Duodenal mucosa (tissue), 2 donors: ENCODE results near the gene ARMC2.

Experiments
- H3K27ac ChIP-seq: one replicate; pipeline ENCODE4 v1.7.0; 2013; ENCODE audit warnings: low read depth, low read length
- H3K27me3 ChIP-seq, 2 donors: one replicate each; pipeline ENCODE4 v1.7.0; 2013; ENCODE audit warnings: low read length in 2 of 2, control low read depth in 1 of 2; ENCODE audit not compliant: insufficient read depth in 2 of 2, control insufficient read depth in 1 of 2
- H3K36me3 ChIP-seq, 2 donors: one replicate each; pipeline ENCODE4 v1.7.0; 2013; ENCODE audit warnings: low read length in 2 of 2, control low read depth in 1 of 2; ENCODE audit not compliant: insufficient read depth in 2 of 2, control insufficient read depth in 1 of 2
- H3K4me1 ChIP-seq, 2 donors: one replicate each; pipeline ENCODE4 v1.7.0; 2013; ENCODE audit warnings: low read length in 2 of 2, control low read depth in 1 of 2; ENCODE audit not compliant: insufficient read depth in 2 of 2, control insufficient read depth in 1 of 2
- H3K4me3 ChIP-seq, 2 donors: one replicate each; pipeline ENCODE4 v1.7.0; 2013; ENCODE audit warnings: low read length in 2 of 2, low read depth in 1 of 2
- H3K9ac ChIP-seq, 2 donors: one replicate each; pipeline ENCODE4 v1.7.0; 2013; ENCODE audit warnings: low read length in 2 of 2, low read depth in 1 of 2
- H3K9me3 ChIP-seq, 2 donors: one replicate each; pipeline ENCODE4 v1.7.0; 2013; ENCODE audit warnings: low read length in 2 of 2, control low read depth in 1 of 2; ENCODE audit not compliant: control insufficient read depth in 1 of 2

Gene ARMC2

GRCh38 chr6:108946695-108947094, 98.5 kb downstream of the ARMC2 start:
- H3K27me3 ChIP-seq, result no peaks in the 10 kb centered on the region

GRCh38 chr6:108947114-108947854, 99.1 kb downstream of the ARMC2 start:
- Histone ChIP-seq H3K9ac (no peak overlapping the region), H3K4me3 (no peak overlapping the region), H3K27me3 (no peaks in the 10 kb centered on the region), H3K9me3 (no peaks in the 10 kb centered on the region), H3K36me3 (no peaks in the 10 kb centered on the region), H3K4me1 (peaks cover 31 to 41% of the 10 kb centered on the region in 2 donors), H3K27ac (peak overlapping the region; percentile 47)

More at GRCh38 chr6:108946695-108947094, 98.5 kb downstream of the ARMC2 start:
- H3K36me3 ChIP-seq, result no peaks in the 10 kb centered on the region
- no peak overlapping the region for H3K9ac ChIP-seq
- peak overlapping the region; percentile 47 for H3K27ac ChIP-seq
- no peaks in the 10 kb centered on the region for H3K9me3 ChIP-seq
- no peak overlapping the region for H3K4me3 ChIP-seq
- H3K4me1 ChIP-seq, result peaks cover 32 to 40% of the 10 kb centered on the region in 2 donors

GRCh38 chr6:108948181-108948661, 100.0 kb downstream of the ARMC2 start:
- no peaks in the 10 kb centered on the region for H3K36me3 ChIP-seq
- no peaks in the 10 kb centered on the region for H3K27me3 ChIP-seq
- H3K4me3 ChIP-seq, result no peak overlapping the region
- no peaks in the 10 kb centered on the region for H3K9me3 ChIP-seq
- H3K9ac ChIP-seq, result no peak overlapping the region
- H3K4me1 ChIP-seq, result peaks cover 27 to 39% of the 10 kb centered on the region in 2 donors
- no peak overlapping the region for H3K27ac ChIP-seq

GRCh38 chr6:108951351-108951953, 103.2 kb downstream of the ARMC2 start:
- Histone ChIP-seq H3K27ac (no peak overlapping the region), H3K4me3 (no peak overlapping the region), H3K27me3 (no peaks in the 10 kb centered on the region), H3K4me1 (peaks cover 22 to 30% of the 10 kb centered on the region in 2 donors), H3K9me3 (no peaks in the 10 kb centered on the region), H3K36me3 (no peaks in the 10 kb centered on the region), H3K9ac (no peak overlapping the region)

DNA sequence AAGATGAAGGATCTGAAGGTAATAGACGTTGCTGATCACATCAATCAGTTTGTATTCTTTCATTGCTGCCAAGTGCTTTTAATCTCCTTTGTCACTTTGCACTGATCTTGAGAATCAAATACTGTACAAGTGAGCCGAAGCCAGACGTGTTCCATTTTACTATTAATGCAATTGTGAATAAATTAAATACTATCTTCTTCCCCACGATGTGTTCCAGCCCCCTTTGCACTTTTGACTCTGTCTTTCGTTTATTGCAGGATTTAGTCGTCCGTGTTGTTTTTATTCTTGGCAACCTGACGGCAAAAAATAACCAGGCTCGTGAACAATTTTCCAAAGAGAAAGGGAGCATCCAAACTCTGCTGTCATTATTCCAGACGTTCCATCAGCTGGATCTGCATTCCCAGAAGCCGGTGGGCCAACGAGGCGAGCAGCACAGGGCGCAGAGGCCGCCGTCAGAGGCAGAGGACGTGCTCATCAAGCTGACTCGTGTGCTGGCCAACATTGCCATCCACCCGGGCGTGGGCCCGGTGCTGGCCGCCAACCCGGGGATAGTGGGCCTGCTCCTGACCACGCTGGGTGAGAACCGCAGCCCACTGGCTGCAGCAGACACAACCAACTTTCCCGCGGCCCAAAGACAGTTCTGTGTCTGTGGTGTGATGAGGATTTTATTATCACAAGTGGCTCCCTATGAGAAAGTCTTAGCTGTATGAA, 104.7 kb downstream of the ARMC2 start:
- no peak overlapping the region for H3K9ac ChIP-seq
- H3K27me3 ChIP-seq, result no peaks in the 10 kb centered on the region
- H3K9me3 ChIP-seq, result no peaks in the 10 kb centered on the region
- no peak overlapping the region for H3K27ac ChIP-seq
- peaks cover 15 to 17% of the 10 kb centered on the region in 2 donors for H3K4me1 ChIP-seq
- H3K36me3 ChIP-seq, result no peaks in the 10 kb centered on the region
- no peak overlapping the region for H3K4me3 ChIP-seq

- Histone ChIP-seq H3K9ac (no peak overlapping the region), H3K27ac (no peak overlapping the region)
These were observed 105.5 kb downstream of the ARMC2 start for GRCh38 chr6:108953681-108954080.

DNA sequence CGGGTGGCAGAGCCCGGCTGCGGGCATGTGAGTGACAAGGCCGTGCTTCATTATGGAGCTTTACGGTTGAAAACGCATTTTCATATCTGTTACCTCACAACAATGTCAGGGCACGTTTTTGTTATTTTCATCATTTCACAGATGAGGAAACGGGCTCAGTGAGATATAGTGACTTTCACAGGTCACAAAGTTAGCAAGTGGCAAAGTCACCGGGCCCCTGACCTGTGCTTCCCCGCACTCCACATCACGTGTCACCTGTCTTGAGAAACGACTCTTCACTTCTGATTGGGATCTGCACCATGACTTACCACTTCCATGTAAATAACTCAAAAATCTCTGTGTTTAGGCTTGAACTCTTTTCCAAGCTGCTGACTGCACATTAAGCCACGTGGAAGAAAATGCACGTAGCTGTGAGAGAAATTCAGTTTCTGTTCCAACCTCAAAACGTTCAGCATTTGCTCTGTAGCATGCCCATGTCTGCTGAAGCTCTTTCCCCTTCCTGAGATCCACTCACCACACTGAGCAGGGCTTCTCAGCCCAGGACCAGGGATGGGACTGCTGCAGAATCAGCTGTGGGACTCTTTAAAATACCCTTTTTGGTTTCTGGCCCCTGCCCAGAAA, 107.2 kb downstream of the ARMC2 start:
- Histone ChIP-seq H3K27me3 (no peaks in the 10 kb centered on the region), H3K36me3 (no peaks in the 10 kb centered on the region), H3K4me1 (peaks cover 15 to 17% of the 10 kb centered on the region in 2 donors), H3K27ac (no peak overlapping the region), H3K9me3 (no peaks in the 10 kb centered on the region), H3K4me3 (no peak overlapping the region), H3K9ac (no peak overlapping the region)

More at GRCh38 chr6:108953681-108954080, 105.5 kb downstream of the ARMC2 start:
- Histone ChIP-seq H3K4me3 (no peak overlapping the region), H3K9me3 (no peaks in the 10 kb centered on the region), H3K4me1 (peaks cover 15 to 17% of the 10 kb centered on the region in 2 donors), H3K36me3 (no peaks in the 10 kb centered on the region), H3K27me3 (no peaks in the 10 kb centered on the region)

DNA sequence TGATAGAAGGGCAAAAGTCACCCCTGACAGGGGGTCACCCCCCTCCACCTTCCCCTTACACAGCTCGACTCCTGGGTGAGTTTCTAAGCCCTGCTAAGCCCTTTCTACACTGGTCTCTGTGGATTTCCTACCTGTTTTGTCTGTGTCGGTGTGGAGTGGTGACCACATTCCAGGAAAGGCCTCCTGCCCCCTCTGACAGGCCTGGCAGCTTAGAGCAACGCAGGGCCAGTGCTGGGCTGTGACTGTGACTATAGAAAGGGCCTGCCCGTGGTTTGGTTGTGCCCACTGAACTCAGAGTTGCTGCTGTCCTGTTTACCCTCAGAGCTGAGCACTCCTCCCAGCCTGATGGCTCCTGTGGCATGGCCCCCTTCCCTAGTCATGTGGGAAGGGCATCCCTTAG, 109.0 kb downstream of the ARMC2 start:
- no peak overlapping the region for H3K4me3 ChIP-seq

GRCh38 chr6:108958900-108959770, 110.9 kb downstream of the ARMC2 start:
- Histone ChIP-seq H3K27ac (no peak overlapping the region), H3K9ac (no peak overlapping the region)

More for the DNA sequence above, 109.0 kb downstream of the ARMC2 start:
- Histone ChIP-seq H3K4me1 (peaks cover 2 to 4% of the 10 kb centered on the region in 2 donors), H3K27ac (no peak overlapping the region), H3K9ac (no peak overlapping the region), H3K27me3 (no peaks in the 10 kb centered on the region), H3K36me3 (no peaks in the 10 kb centered on the region), H3K9me3 (no peaks in the 10 kb centered on the region)

More at GRCh38 chr6:108958900-108959770, 110.9 kb downstream of the ARMC2 start:
- H3K27me3 ChIP-seq, result no peaks in the 10 kb centered on the region
- no peaks in the 10 kb centered on the region for H3K36me3 ChIP-seq
- no peaks in the 10 kb centered on the region for H3K9me3 ChIP-seq
- H3K4me1 ChIP-seq, result peaks cover 0 to 4% of the 10 kb centered on the region in 2 donors
- no peak overlapping the region for H3K4me3 ChIP-seq
